ENCODE results near the gene ATAD3C.
"Not testable (repeated sequence)": the region's sequence is repeated elsewhere in the genome, so short reads cannot be mapped to it uniquely, and the experiment has no call there.

Gene ATAD3C

GRCh38 chr1:1491601-1492000, 42.1 kb downstream of the ATAD3C start:
- H3K36me3 ChIP-seq (ENCODE audit: insufficient read depth), result peaks cover 13% of the 10 kb centered on the region

GRCh38 chr1:1494311-1494710, 44.8 kb downstream of the ATAD3C start:
- H3K79me2 ChIP-seq (ENCODE audit: insufficient read depth, low read depth); H3K4me2 ChIP-seq; H3K27ac ChIP-seq; H3K4me3 ChIP-seq (IDR thresholded peaks at IDR 0.05; ENCODE audit: insufficient read depth, low read depth, low read length); H3K9ac ChIP-seq; H4K20me1 ChIP-seq (ENCODE audit: insufficient read depth); H3K36me3 ChIP-seq (ENCODE audit: insufficient read depth); H3K4me1 ChIP-seq (ENCODE audit: low read depth, poor library complexity, severe bottlenecking); H2AFZ ChIP-seq (ENCODE audit: low read depth); H3K27me3 ChIP-seq (ENCODE audit: insufficient read depth, low read depth): not testable (repeated sequence)

More at GRCh38 chr1:1491601-1492000, 42.1 kb downstream of the ATAD3C start:
- Histone ChIP-seq H2AFZ (ENCODE audit: low read depth) (no peak overlapping the region), H4K20me1 (ENCODE audit: insufficient read depth) (no peaks in the 10 kb centered on the region), H3K27ac (no peak overlapping the region), H3K4me3 (IDR thresholded peaks at IDR 0.05; ENCODE audit: insufficient read depth, low read depth, low read length) (no peak overlapping the region), H3K9ac (no peak overlapping the region), H3K4me2 (no peak overlapping the region), H3K4me1 (ENCODE audit: low read depth, poor library complexity, severe bottlenecking) (no peaks in the 10 kb centered on the region), H3K79me2 (ENCODE audit: insufficient read depth, low read depth) (no peaks in the 10 kb centered on the region), H3K27me3 (ENCODE audit: insufficient read depth, low read depth) (no peaks in the 10 kb centered on the region)
- no peak for TF ChIP-seq CTCF (conservative IDR thresholded peaks at IDR 0.05; ENCODE audit: low read depth, low read length)

- not testable (repeated sequence) for H3K27me3 ChIP-seq (ENCODE audit: insufficient read depth, low read depth); H3K4me3 ChIP-seq (IDR thresholded peaks at IDR 0.05; ENCODE audit: insufficient read depth, low read depth, low read length); H2AFZ ChIP-seq (ENCODE audit: low read depth); H3K79me2 ChIP-seq (ENCODE audit: insufficient read depth, low read depth); H3K9ac ChIP-seq; H4K20me1 ChIP-seq (ENCODE audit: insufficient read depth); H3K27ac ChIP-seq; H3K4me1 ChIP-seq (ENCODE audit: low read depth, poor library complexity, severe bottlenecking); H3K4me2 ChIP-seq; H3K36me3 ChIP-seq (ENCODE audit: insufficient read depth)
Observed at GRCh38 chr1:1495461-1495975, 46.0 kb downstream of the ATAD3C start.

- not testable (repeated sequence) for H3K36me3 ChIP-seq (ENCODE audit: insufficient read depth); H3K27me3 ChIP-seq (ENCODE audit: insufficient read depth, low read depth); H3K79me2 ChIP-seq (ENCODE audit: insufficient read depth, low read depth); H3K4me3 ChIP-seq (IDR thresholded peaks at IDR 0.05; ENCODE audit: insufficient read depth, low read depth, low read length); H4K20me1 ChIP-seq (ENCODE audit: insufficient read depth)
- peak overlapping the region; percentile 33; the same call in 1 of the 2 replicates for H3K9ac ChIP-seq
- peak overlapping the region; percentile 26; the same call in 1 of the 2 replicates for H2AFZ ChIP-seq (ENCODE audit: low read depth)
- H3K4me1 ChIP-seq (ENCODE audit: low read depth, poor library complexity, severe bottlenecking), result peaks cover 28% of the 10 kb centered on the region
- H3K4me2 ChIP-seq, result peak overlapping the region; percentile 43
- peak; percentile 61 for TF ChIP-seq CTCF (conservative IDR thresholded peaks at IDR 0.05; ENCODE audit: low read depth, low read length)
- peak overlapping the region; percentile 73 for H3K27ac ChIP-seq
Observed at GRCh38 chr1:1504777-1505365, 55.4 kb downstream of the ATAD3C start.

GRCh38 chr1:1505366-1505798, 55.9 kb downstream of the ATAD3C start:
- Histone ChIP-seq H3K9ac (peak overlapping the region; percentile 33; the same call in 1 of the 2 replicates), H3K4me1 (ENCODE audit: low read depth, poor library complexity, severe bottlenecking) (peaks cover 30% of the 10 kb centered on the region), H3K27ac (peak overlapping the region; percentile 73), H2AFZ (ENCODE audit: low read depth) (peak overlapping the region; percentile 30; the same call in 1 of the 2 replicates), H3K4me2 (peak overlapping the region; percentile 43)
- H4K20me1 ChIP-seq (ENCODE audit: insufficient read depth); H3K4me3 ChIP-seq (IDR thresholded peaks at IDR 0.05; ENCODE audit: insufficient read depth, low read depth, low read length); H3K79me2 ChIP-seq (ENCODE audit: insufficient read depth, low read depth); H3K27me3 ChIP-seq (ENCODE audit: insufficient read depth, low read depth); H3K36me3 ChIP-seq (ENCODE audit: insufficient read depth): not testable (repeated sequence)
- TF ChIP-seq CTCF (conservative IDR thresholded peaks at IDR 0.05; ENCODE audit: low read depth, low read length), result 0 out of 2 replicates have a peak, but pooled peaks have one; percentile 1

GRCh38 chr1:1505801-1506200, 56.3 kb downstream of the ATAD3C start:
- Histone ChIP-seq H3K4me1 (ENCODE audit: low read depth, poor library complexity, severe bottlenecking) (peaks cover 34% of the 10 kb centered on the region), H3K27ac (peak overlapping the region; percentile 73; the same call in 1 of the 2 replicates), H3K4me2 (peak overlapping the region; percentile 43), H2AFZ (ENCODE audit: low read depth) (peak overlapping the region; percentile 30; the same call in 1 of the 2 replicates)
- H3K36me3 ChIP-seq (ENCODE audit: insufficient read depth); H3K4me3 ChIP-seq (IDR thresholded peaks at IDR 0.05; ENCODE audit: insufficient read depth, low read depth, low read length); H3K79me2 ChIP-seq (ENCODE audit: insufficient read depth, low read depth); H4K20me1 ChIP-seq (ENCODE audit: insufficient read depth); H3K27me3 ChIP-seq (ENCODE audit: insufficient read depth, low read depth); H3K9ac ChIP-seq: not testable (repeated sequence)
